Kidney (tissue), 14 donors: Measurements from ENCODE around the gene GAB3. TPM values are rescaled to one million over a fixed set of nuclear protein-coding genes. Genes with fewer than 3 reads are reported as not detected.
A peak's percentile ranks its signal among the peaks of the same experiment; 100 is the strongest.
"Not testable (repeated sequence)": the region's sequence is repeated elsewhere in the genome, so short reads cannot be mapped to it uniquely, and the experiment has no call there.

Experiments used
- DNase-seq, 5 donors: peaks; one replicate each; pipeline ENCODE4 v3.0.0-alpha.2; 2013 to 2020
- FAIRE-seq: peaks from 2 replicates; lab custom pipeline; 2012; peaks lifted over from hg19 to GRCh38; lab: Jason Lieb, UNC
- H3K27ac ChIP-seq, 2 donors: one replicate each; pipeline ENCODE4 v1.7.0; 2013; ENCODE audit warnings: low read depth in 2 of 2, low read length in 2 of 2, inconsistent platforms in 1 of 2
- H3K27me3 ChIP-seq: one replicate; pipeline ENCODE4 v1.7.1; 2013; ENCODE audit warnings: low read length, inconsistent platforms; ENCODE audit not compliant: control insufficient read depth, insufficient read depth
- H3K36me3 ChIP-seq, 3 donors: one replicate each; pipeline versions ENCODE4 v1.7.0 to v1.7.1; 2013; ENCODE audit warnings: low read length in 3 of 3, control low read depth in 1 of 3, inconsistent platforms in 1 of 3; ENCODE audit not compliant: insufficient read depth in 3 of 3, control insufficient read depth in 2 of 3
- H3K4me1 ChIP-seq, 3 donors: one replicate each; pipeline versions ENCODE4 v1.7.0 to v1.7.1; 2013; ENCODE audit warnings: low read length in 3 of 3, inconsistent platforms in 1 of 3, low read depth in 1 of 3; ENCODE audit not compliant: control insufficient read depth in 2 of 3, insufficient read depth in 2 of 3
- H3K4me3 ChIP-seq, 3 donors: one replicate each; pipeline versions ENCODE4 v1.7.0 to v1.8.1; 2013; ENCODE audit warnings: low read length in 3 of 3, control low read depth in 1 of 3, inconsistent platforms in 1 of 3
- H3K9ac ChIP-seq, 3 donors: one replicate each; pipeline versions ENCODE4 v1.7.0 to v1.7.1; 2013; ENCODE audit warnings: low read length in 3 of 3, control low read depth in 1 of 3, inconsistent platforms in 1 of 3
- H3K9me3 ChIP-seq, 3 donors: one replicate each; pipeline versions ENCODE4 v1.7.0 to v1.7.1; 2013; ENCODE audit warnings: low read length in 3 of 3, control low read depth in 1 of 3, inconsistent platforms in 1 of 3; ENCODE audit not compliant: control insufficient read depth in 2 of 3, insufficient read depth in 1 of 3
- CTCF ChIP-seq: IDR thresholded peaks from 3 replicates; pipeline ENCODE4 v1.5.1; 2012; ENCODE audit warnings: mild to moderate bottlenecking, moderate library complexity, borderline replicate concordance; ENCODE audit not compliant: insufficient read depth; ENCODE audit errors: extremely low read depth
- intact Hi-C: fragments of 100-400 bp; cut with DNase I; formaldehyde crosslinking; loops from one replicate; pipeline ENCODE4 v1.11.1; 2022
- polyA plus RNA-seq: library from polyadenylated mRNA; stranded (reverse); fragments of 350-450 nt; fragmentation: Illumina TruSeq; extraction: RNeasy Lipid Tissue Mini Kit (QIAGEN cat#74804); gene quantifications from one replicate; pipeline ENCODE4 v1.2.3, GENCODE V29; 2014; ENCODE audit warnings: low read depth, low replicate concordance; ENCODE audit not compliant: insufficient read depth
- total RNA-seq: library from RNA; stranded (reverse); fragmentation: NEBNext Ultra II Directional; extraction: Animal tissue kit (Norgen Biotek cat#: 25700); gene quantifications from one replicate; pipeline ENCODE4 v1.2.1, GENCODE V29; 2021
- donor health status: control.
- donor health status: control.
- donor health status: control.
- donor health status: control.
- donor health status: control.
- donor health status: DM: yes; HTN: yes; CAD: no.
- donor health status: Normal renal cell carcinoma (clear cell type).

GAB3 gene
- total and polyA plus RNA-seq, 2 donors from 2014 or later, result 0.95 to 6.4 TPM

GRCh38 chrX:154695911-154696675 is 54.8 kb downstream of the GAB3 start:
- TF ChIP-seq CTCF, result no peak
- FAIRE-seq (no peak), DNase-seq (no peak)
- Histone ChIP-seq H3K27me3 (no peaks in the 10 kb centered on the region), H3K9me3 (no peaks in the 10 kb centered on the region), H3K4me3 (no peak overlapping the region), H3K9ac (no peak overlapping the region), H3K27ac (no peak overlapping the region), H3K36me3 (no peaks in the 10 kb centered on the region), H3K4me1 (no peaks in the 10 kb centered on the region)
- intact Hi-C loops, result no loop called here

GRCh38 chrX:154693394-154693793 is 57.5 kb downstream of the GAB3 start:
- H3K9me3 ChIP-seq, result no peaks in the 10 kb centered on the region
- no peak overlapping the region for H3K27ac ChIP-seq
- TF ChIP-seq CTCF, result no peak
- no peaks in the 10 kb centered on the region for H3K4me1 ChIP-seq
- FAIRE-seq (no peak), DNase-seq (no peak)
- H3K27me3 ChIP-seq, result no peaks in the 10 kb centered on the region
- H3K36me3 ChIP-seq, result no peaks in the 10 kb centered on the region
- H3K4me3 ChIP-seq, result no peak overlapping the region
- intact Hi-C loops, result no loop called here
- H3K9ac ChIP-seq, result no peak overlapping the region

GRCh38 chrX:154690438-154690837 is 60.4 kb downstream of the GAB3 start:
- FAIRE-seq, DNase-seq, H3K4me3 ChIP-seq, H3K27ac ChIP-seq, H3K9me3 ChIP-seq, H3K4me1 ChIP-seq, H3K9ac ChIP-seq, intact Hi-C loops, H3K36me3 ChIP-seq, H3K27me3 ChIP-seq: not testable (repeated sequence)

- H3K9me3 ChIP-seq, H3K9ac ChIP-seq, FAIRE-seq, H3K4me1 ChIP-seq, intact Hi-C loops, H3K4me3 ChIP-seq, H3K27me3 ChIP-seq, DNase-seq, H3K36me3 ChIP-seq, H3K27ac ChIP-seq: not testable (repeated sequence)
These were observed 78.8 kb downstream of the GAB3 start for GRCh38 chrX:154672084-154672483.

- H3K9ac ChIP-seq, H3K9me3 ChIP-seq, H3K27ac ChIP-seq, intact Hi-C loops, H3K4me1 ChIP-seq, FAIRE-seq, H3K4me3 ChIP-seq, H3K27me3 ChIP-seq, H3K36me3 ChIP-seq: not testable (repeated sequence)
- peak in 1 of 5 donors; percentile 67 for DNase-seq
These were observed 80.0 kb downstream of the GAB3 start for GRCh38 chrX:154670848-154671247.
